GM23338 (cell line): Measurements from ENCODE around the gene DMBX1. TPM values are rescaled to one million over a fixed set of nuclear protein-coding genes. Genes with fewer than 3 reads are reported as not detected.

Source experiments
- ATAC-seq: fragments of 200-7000 bp; cut with Tn5 transposase; 3 replicates; pipeline ENCODE4 v1.9.1; 2020
- DNase-seq: peaks from one replicate; pipeline ENCODE4 v3.0.0-alpha.2; 2015; ENCODE audit warnings: low spot score
- H2AFZ ChIP-seq: fragments of 200-600 bp; sonication (generic); 2 replicates; pipeline ENCODE4 v1.8.0; 2016; ENCODE audit warnings: antibody characterized with exemption, mild to moderate bottlenecking, moderate library complexity
- H3F3A ChIP-seq: fragments of 200-600 bp; sonication (generic); replicated peaks from 2 replicates; pipeline ENCODE4 v1.8.0; 2017; ENCODE audit warnings: antibody characterized with exemption, mixed run types, low read depth
- H3K27ac ChIP-seq: fragments of 200-600 bp; sonication (generic); 2 replicates; pipeline ENCODE4 v1.6.1; 2016; ENCODE audit warnings: low read depth
- H3K27me3 ChIP-seq: fragments of 200-600 bp; sonication (generic); 2 replicates; pipeline ENCODE4 v1.8.0; 2016; ENCODE audit warnings: mild to moderate bottlenecking, mixed run types, moderate library complexity; ENCODE audit not compliant: insufficient read depth
- H3K36me3 ChIP-seq: fragments of 200-600 bp; sonication (generic); 2 replicates; pipeline ENCODE4 v1.8.0; 2016; ENCODE audit warnings: mild to moderate bottlenecking; ENCODE audit not compliant: insufficient read depth
- H3K4me1 ChIP-seq: fragments of 200-600 bp; sonication (generic); 2 replicates; pipeline ENCODE4 v1.8.0; 2016; ENCODE audit warnings: mild to moderate bottlenecking, moderate library complexity; ENCODE audit not compliant: insufficient read depth
- H3K4me2 ChIP-seq: fragments of 200-600 bp; sonication (generic); 2 replicates; pipeline ENCODE4 v1.7.1; 2017; ENCODE audit warnings: mixed run types
- H3K4me3 ChIP-seq: fragments of 200-600 bp; sonication (generic); 2 replicates; pipeline ENCODE4 v1.6.1; 2016; ENCODE audit warnings: mixed run types
- H3K79me2 ChIP-seq: fragments of 200-600 bp; sonication (generic); replicated peaks from 2 replicates; pipeline ENCODE4 v1.8.0; 2017; ENCODE audit warnings: mild to moderate bottlenecking; ENCODE audit not compliant: insufficient read depth
- H3K9me2 ChIP-seq: fragments of 200-600 bp; sonication (generic); 2 replicates; pipeline ENCODE4 v1.8.0; 2017; ENCODE audit not compliant: insufficient read depth
- H4K20me1 ChIP-seq: fragments of 200-600 bp; sonication (generic); replicated peaks from 2 replicates; pipeline ENCODE4 v1.8.0; 2017; ENCODE audit warnings: mild to moderate bottlenecking; ENCODE audit not compliant: insufficient read depth
- H3K27ac Mint-ChIP-seq: 2 replicates; pipeline ENCODE4 v1.8.0; 2020; ENCODE audit warnings: inconsistent platforms, mild to moderate bottlenecking, moderate library complexity, mixed read lengths
- H3K27me3 Mint-ChIP-seq: 3 replicates; pipeline ENCODE4 v1.8.0; 2022; ENCODE audit warnings: low read depth, mild to moderate bottlenecking, moderate library complexity, mixed read lengths, inconsistent platforms; ENCODE audit not compliant: insufficient read depth, poor library complexity
- H3K36me3 Mint-ChIP-seq: 3 replicates; pipeline ENCODE4 v1.8.0; 2021; ENCODE audit warnings: low read depth, mild to moderate bottlenecking, inconsistent platforms, moderate library complexity, mixed read lengths
- H3K4me1 Mint-ChIP-seq: 3 replicates; pipeline ENCODE4 v1.8.0; 2020; ENCODE audit warnings: mild to moderate bottlenecking, inconsistent platforms, mixed read lengths
- H3K4me3 Mint-ChIP-seq: 3 replicates; pipeline ENCODE4 v1.8.0; 2021; ENCODE audit warnings: moderate library complexity, mild to moderate bottlenecking, inconsistent platforms, mixed read lengths
- H3K9me3 Mint-ChIP-seq: 3 replicates; pipeline ENCODE4 v1.8.0; 2020; ENCODE audit warnings: moderate library complexity, mild to moderate bottlenecking, inconsistent platforms, mixed read lengths
- CREB1 ChIP-seq: fragments of 250-450 bp; sonication (Bioruptor Pico); IDR thresholded peaks from 2 replicates; pipeline ENCODE4 v1.5.0; 2020; ENCODE audit warnings: low read depth, mild to moderate bottlenecking, moderate library complexity
- EZH2phosphoT487 ChIP-seq: fragments of 200-600 bp; sonication (generic); IDR thresholded peaks from one replicate; pipeline ENCODE4 v1.8.1; 2018; ENCODE audit warnings: antibody characterized with exemption; ENCODE audit not compliant: unreplicated experiment
- JUNB ChIP-seq: IDR thresholded peaks from one replicate; pipeline ENCODE4 v1.6.1; 2016; ENCODE audit warnings: antibody characterized with exemption; ENCODE audit not compliant: unreplicated experiment
- POLR2AphosphoS5 ChIP-seq: IDR thresholded peaks from 2 replicates; pipeline ENCODE4 v1.6.1; 2016; ENCODE audit warnings: antibody characterized with exemption, low read depth
- STAT1 ChIP-seq: IDR thresholded peaks from one replicate; pipeline ENCODE4 v1.6.1; 2016; ENCODE audit warnings: antibody characterized with exemption; ENCODE audit not compliant: unreplicated experiment
- polyA plus RNA-seq: library from polyadenylated mRNA; unstranded; fragments of >200 nt; fragmentation: Nextera tagmentation; extraction: Ambion mirVana; gene quantifications from 2 replicates; pipeline ENCODE4 v1.2.1, GENCODE V29; 2016
- total RNA-seq: library from RNA; depleted of rRNA; stranded (reverse); fragments of >200 nt; shearing (Covaris generic); gene quantifications from 2 replicates; pipeline ENCODE4 v1.2.3, GENCODE V29; 2014
- TF ChIP-seq, protein P1 (sequence below): IDR thresholded peaks from 2 replicates; pipeline ENCODE4 v1.6.1; 2016; ENCODE audit warnings: antibody characterized with exemption
- TF ChIP-seq, protein P2 (sequence below): IDR thresholded peaks from one replicate; pipeline ENCODE4 v1.6.1; 2018; ENCODE audit warnings: antibody characterized with exemption; ENCODE audit not compliant: unreplicated experiment
- TF ChIP-seq, protein P3 (sequence below), 2 experiments: fragments of 200-600 bp in 1 of 2; sonication (generic) in 1 of 2; conservative IDR thresholded peaks; 2 replicates each; pipeline versions ENCODE4 v1.5.1 to v1.6.1; 2016 to 2017; ENCODE audit warnings: antibody characterized with exemption in 2 of 2, low read depth in 2 of 2, mild to moderate bottlenecking in 2 of 2, moderate library complexity in 1 of 2

DMBX1 gene
- total and polyA plus RNA-seq, 2 experiments from 2014 or later: 0.11 TPM; not detected in 1

DNA sequence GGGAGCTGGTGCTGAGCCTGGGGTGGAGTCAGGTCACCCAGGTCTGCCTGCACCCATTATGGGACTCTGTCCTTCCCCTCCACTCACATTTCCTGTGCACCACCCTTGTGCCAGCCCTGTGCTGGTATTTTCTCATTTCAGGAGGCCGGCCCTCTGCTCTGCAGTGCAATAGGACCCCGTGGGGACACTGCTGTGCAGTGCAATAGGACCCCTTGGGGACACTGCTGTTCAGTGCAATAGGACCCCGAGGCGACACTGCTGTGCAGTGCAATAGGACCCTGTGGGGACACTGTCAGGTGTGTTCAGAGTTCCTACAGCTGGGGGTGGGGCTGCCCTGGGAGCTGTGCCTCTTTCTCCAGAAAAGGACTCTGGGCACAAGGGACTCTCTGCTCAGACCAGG, 36.2 kb upstream of the DMBX1 start:
- peaks cover 25% of the 10 kb centered on the region for H3K4me1 ChIP-seq
- no peak for TF ChIP-seq CREB1
- TF ChIP-seq STAT1: no peak
- TF ChIP-seq EZH2phosphoT487: no peak
- TF ChIP-seq, protein P1, sequence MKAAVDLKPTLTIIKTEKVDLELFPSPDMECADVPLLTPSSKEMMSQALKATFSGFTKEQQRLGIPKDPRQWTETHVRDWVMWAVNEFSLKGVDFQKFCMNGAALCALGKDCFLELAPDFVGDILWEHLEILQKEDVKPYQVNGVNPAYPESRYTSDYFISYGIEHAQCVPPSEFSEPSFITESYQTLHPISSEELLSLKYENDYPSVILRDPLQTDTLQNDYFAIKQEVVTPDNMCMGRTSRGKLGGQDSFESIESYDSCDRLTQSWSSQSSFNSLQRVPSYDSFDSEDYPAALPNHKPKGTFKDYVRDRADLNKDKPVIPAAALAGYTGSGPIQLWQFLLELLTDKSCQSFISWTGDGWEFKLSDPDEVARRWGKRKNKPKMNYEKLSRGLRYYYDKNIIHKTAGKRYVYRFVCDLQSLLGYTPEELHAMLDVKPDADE: no peak
- TF ChIP-seq, protein P2, sequence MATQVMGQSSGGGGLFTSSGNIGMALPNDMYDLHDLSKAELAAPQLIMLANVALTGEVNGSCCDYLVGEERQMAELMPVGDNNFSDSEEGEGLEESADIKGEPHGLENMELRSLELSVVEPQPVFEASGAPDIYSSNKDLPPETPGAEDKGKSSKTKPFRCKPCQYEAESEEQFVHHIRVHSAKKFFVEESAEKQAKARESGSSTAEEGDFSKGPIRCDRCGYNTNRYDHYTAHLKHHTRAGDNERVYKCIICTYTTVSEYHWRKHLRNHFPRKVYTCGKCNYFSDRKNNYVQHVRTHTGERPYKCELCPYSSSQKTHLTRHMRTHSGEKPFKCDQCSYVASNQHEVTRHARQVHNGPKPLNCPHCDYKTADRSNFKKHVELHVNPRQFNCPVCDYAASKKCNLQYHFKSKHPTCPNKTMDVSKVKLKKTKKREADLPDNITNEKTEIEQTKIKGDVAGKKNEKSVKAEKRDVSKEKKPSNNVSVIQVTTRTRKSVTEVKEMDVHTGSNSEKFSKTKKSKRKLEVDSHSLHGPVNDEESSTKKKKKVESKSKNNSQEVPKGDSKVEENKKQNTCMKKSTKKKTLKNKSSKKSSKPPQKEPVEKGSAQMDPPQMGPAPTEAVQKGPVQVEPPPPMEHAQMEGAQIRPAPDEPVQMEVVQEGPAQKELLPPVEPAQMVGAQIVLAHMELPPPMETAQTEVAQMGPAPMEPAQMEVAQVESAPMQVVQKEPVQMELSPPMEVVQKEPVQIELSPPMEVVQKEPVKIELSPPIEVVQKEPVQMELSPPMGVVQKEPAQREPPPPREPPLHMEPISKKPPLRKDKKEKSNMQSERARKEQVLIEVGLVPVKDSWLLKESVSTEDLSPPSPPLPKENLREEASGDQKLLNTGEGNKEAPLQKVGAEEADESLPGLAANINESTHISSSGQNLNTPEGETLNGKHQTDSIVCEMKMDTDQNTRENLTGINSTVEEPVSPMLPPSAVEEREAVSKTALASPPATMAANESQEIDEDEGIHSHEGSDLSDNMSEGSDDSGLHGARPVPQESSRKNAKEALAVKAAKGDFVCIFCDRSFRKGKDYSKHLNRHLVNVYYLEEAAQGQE: no peak
- TF ChIP-seq POLR2AphosphoS5: no peak
- no peak for TF ChIP-seq JUNB
- peaks cover 5% of the 10 kb centered on the region; the same call in 1 of the 2 replicates for H4K20me1 ChIP-seq
- H3K36me3 ChIP-seq: no peaks in the 10 kb centered on the region
- no peaks in the 10 kb centered on the region for H3K9me2 ChIP-seq
- Mint-ChIP-seq H3K9me3 (no peaks in the 10 kb centered on the region; the same call in 2 of the 3 replicates), H3K27ac (no peak overlapping the region), H3K36me3 (no peaks in the 10 kb centered on the region; the same call in 2 of the 3 replicates), H3K4me3 (no peak overlapping the region; the same call in 2 of the 3 replicates), H3K27me3 (peaks cover 78% of the 10 kb centered on the region), H3K4me1 (peaks cover 27% of the 10 kb centered on the region)
- H3K27me3 ChIP-seq: peaks cover 92% of the 10 kb centered on the region
- H3K4me3 ChIP-seq: peak overlapping the region; percentile 51; the same call in 1 of the 2 replicates
- DNase-seq (no peak), ATAC-seq (no peak)
- H3K27ac ChIP-seq: no peak overlapping the region
- H2AFZ ChIP-seq: peak overlapping the region; percentile 83
- 0 out of 2 replicates have a peak, but pooled peaks cover 11% of the 10 kb centered on the region for H3F3A ChIP-seq
- H3K79me2 ChIP-seq: no peaks in the 10 kb centered on the region
- peak overlapping the region; percentile 79 for H3K4me2 ChIP-seq

DNA sequence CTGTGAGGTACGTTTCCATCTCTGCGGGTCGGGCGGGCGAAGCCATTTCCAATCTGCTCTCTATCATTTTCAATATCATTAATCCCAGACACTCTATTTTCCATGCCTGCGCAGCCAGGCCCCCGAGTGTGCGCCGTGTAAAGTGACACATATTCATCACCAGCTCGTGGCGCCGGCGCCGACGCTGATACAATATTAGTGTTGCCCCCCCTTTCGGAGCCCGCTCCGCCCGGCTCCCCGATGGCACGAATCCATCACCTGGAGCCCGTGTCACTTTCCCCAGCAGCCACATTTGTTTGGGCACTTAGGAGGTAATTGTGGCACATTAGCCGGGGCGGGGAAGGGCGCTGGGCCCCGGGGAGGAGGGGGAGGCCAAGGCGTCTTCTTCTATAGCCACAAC, 33.7 kb upstream of the DMBX1 start:
- Mint-ChIP-seq H3K36me3 (no peaks in the 10 kb centered on the region; the same call in 2 of the 3 replicates), H3K27me3 (peaks cover 57% of the 10 kb centered on the region), H3K9me3 (no peaks in the 10 kb centered on the region; the same call in 2 of the 3 replicates), H3K4me1 (peaks cover 19% of the 10 kb centered on the region), H3K27ac (no peak overlapping the region), H3K4me3 (no peak overlapping the region)
- ATAC-seq (no peak), DNase-seq (no peak)
- Histone ChIP-seq H2AFZ (no peak overlapping the region), H3K27me3 (peaks cover 91% of the 10 kb centered on the region), H3K9me2 (no peaks in the 10 kb centered on the region), H3K4me3 (no peak overlapping the region), H3K27ac (no peak overlapping the region), H3F3A (no peaks in the 10 kb centered on the region), H3K79me2 (no peaks in the 10 kb centered on the region), H4K20me1 (no peaks in the 10 kb centered on the region), H3K36me3 (no peaks in the 10 kb centered on the region), H3K4me1 (peaks cover 7% of the 10 kb centered on the region), H3K4me2 (no peak overlapping the region)
- TF ChIP-seq JUNB (no peak), STAT1 (no peak)
- TF ChIP-seq, protein P3, sequence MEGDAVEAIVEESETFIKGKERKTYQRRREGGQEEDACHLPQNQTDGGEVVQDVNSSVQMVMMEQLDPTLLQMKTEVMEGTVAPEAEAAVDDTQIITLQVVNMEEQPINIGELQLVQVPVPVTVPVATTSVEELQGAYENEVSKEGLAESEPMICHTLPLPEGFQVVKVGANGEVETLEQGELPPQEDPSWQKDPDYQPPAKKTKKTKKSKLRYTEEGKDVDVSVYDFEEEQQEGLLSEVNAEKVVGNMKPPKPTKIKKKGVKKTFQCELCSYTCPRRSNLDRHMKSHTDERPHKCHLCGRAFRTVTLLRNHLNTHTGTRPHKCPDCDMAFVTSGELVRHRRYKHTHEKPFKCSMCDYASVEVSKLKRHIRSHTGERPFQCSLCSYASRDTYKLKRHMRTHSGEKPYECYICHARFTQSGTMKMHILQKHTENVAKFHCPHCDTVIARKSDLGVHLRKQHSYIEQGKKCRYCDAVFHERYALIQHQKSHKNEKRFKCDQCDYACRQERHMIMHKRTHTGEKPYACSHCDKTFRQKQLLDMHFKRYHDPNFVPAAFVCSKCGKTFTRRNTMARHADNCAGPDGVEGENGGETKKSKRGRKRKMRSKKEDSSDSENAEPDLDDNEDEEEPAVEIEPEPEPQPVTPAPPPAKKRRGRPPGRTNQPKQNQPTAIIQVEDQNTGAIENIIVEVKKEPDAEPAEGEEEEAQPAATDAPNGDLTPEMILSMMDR (conservative IDR thresholded peaks at IDR 0.05; ENCODE audit: low read depth in 2 of 2): no peak
